Osteocyte (in vitro differentiated cells): Measurements from ENCODE around the gene C3orf70. TPM values are rescaled to one million over a fixed set of nuclear protein-coding genes. Genes with fewer than 3 reads are reported as not detected.

Experiments
- DNase-seq: peaks from one replicate; pipeline ENCODE4 v3.0.0; 2021; ENCODE audit warnings: mixed read lengths; ENCODE audit not compliant: unreplicated experiment; ENCODE audit errors: extremely low spot score
- H3K27ac Mint-ChIP-seq: one replicate; pipeline ENCODE4 v1.8.0; 2021; ENCODE audit warnings: mild to moderate bottlenecking, mixed read lengths; ENCODE audit not compliant: unreplicated experiment
- H3K27me3 Mint-ChIP-seq: one replicate; pipeline ENCODE4 v1.8.0; 2021; ENCODE audit warnings: mixed read lengths; ENCODE audit not compliant: unreplicated experiment
- H3K36me3 Mint-ChIP-seq: one replicate; pipeline ENCODE4 v1.8.0; 2021; ENCODE audit warnings: mixed read lengths; ENCODE audit not compliant: unreplicated experiment
- H3K4me1 Mint-ChIP-seq: one replicate; pipeline ENCODE4 v1.8.0; 2021; ENCODE audit warnings: mixed read lengths; ENCODE audit not compliant: unreplicated experiment
- H3K4me3 Mint-ChIP-seq: one replicate; pipeline ENCODE4 v1.8.0; 2021; ENCODE audit warnings: mild to moderate bottlenecking, moderate library complexity, mixed read lengths; ENCODE audit not compliant: unreplicated experiment
- H3K9me3 Mint-ChIP-seq: one replicate; pipeline ENCODE4 v1.8.0; 2021; ENCODE audit warnings: mixed read lengths; ENCODE audit not compliant: unreplicated experiment
- total RNA-seq: library from RNA; stranded (reverse); gene quantifications from 2 replicates; pipeline ENCODE4 v1.2.1, GENCODE V29; 2021
- TF ChIP-seq, protein P1 (sequence below): fragments of 200-600 bp; sonication (generic); IDR thresholded peaks from 2 replicates; pipeline ENCODE4 v1.5.0; 2021; ENCODE audit warnings: antibody characterized with exemption, mild to moderate bottlenecking, moderate library complexity

C3orf70 gene
- total RNA-seq, 1 donor from 2014 or later: 4.8 TPM

DNA sequence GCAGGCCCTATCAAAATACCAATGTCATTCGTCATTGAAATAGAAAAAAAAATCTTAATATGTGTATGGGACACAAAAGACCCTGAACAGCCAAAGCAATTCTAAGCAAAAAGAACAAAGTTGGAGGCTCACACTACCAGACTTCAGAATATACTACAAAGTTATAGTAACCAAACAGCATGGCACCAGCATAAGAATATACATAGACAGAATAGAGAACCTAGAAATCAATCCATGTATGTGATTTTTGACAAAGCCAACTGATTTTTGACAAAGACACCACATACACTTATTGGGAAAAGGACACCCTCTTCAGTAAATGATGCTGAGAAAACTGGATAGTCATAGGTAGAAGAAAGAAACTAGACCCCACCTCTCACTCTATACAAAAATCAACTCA is 95.0 kb downstream of the C3orf70 start:
- H3K27me3 Mint-ChIP-seq: no peaks in the 10 kb centered on the region
- TF ChIP-seq, protein P1, sequence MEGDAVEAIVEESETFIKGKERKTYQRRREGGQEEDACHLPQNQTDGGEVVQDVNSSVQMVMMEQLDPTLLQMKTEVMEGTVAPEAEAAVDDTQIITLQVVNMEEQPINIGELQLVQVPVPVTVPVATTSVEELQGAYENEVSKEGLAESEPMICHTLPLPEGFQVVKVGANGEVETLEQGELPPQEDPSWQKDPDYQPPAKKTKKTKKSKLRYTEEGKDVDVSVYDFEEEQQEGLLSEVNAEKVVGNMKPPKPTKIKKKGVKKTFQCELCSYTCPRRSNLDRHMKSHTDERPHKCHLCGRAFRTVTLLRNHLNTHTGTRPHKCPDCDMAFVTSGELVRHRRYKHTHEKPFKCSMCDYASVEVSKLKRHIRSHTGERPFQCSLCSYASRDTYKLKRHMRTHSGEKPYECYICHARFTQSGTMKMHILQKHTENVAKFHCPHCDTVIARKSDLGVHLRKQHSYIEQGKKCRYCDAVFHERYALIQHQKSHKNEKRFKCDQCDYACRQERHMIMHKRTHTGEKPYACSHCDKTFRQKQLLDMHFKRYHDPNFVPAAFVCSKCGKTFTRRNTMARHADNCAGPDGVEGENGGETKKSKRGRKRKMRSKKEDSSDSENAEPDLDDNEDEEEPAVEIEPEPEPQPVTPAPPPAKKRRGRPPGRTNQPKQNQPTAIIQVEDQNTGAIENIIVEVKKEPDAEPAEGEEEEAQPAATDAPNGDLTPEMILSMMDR: no peak
- H3K4me3 Mint-ChIP-seq: no peak overlapping the region
- peaks cover 39% of the 10 kb centered on the region for H3K9me3 Mint-ChIP-seq
- no peak for DNase-seq
- no peak overlapping the region for H3K27ac Mint-ChIP-seq
- no peaks in the 10 kb centered on the region for H3K4me1 Mint-ChIP-seq
- H3K36me3 Mint-ChIP-seq: peaks cover 38% of the 10 kb centered on the region

DNA sequence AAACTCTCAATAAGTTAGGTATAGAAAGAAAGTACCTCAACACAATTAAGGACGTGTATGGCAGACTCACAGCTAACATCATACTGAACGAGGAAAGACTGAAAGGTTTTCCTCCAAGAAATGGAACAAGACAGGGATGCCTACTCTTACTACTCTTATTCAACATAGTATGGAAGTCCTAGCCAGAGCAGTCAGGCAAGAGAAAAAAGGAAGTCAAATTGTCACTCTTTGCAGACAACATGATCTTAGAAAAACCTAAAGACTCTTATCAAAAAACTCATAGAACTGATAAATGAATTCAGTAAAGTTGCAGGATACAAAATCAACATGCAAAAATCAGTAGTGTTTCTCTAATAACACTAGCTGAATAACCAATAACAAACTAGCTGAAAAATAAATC is 96.0 kb downstream of the C3orf70 start:
- TF ChIP-seq, protein P1: no peak
- Mint-ChIP-seq H3K27me3 (no peaks in the 10 kb centered on the region), H3K9me3 (peaks cover 39% of the 10 kb centered on the region), H3K27ac (no peak overlapping the region), H3K4me3 (no peak overlapping the region), H3K36me3 (peaks cover 47% of the 10 kb centered on the region), H3K4me1 (no peaks in the 10 kb centered on the region)
- no peak for DNase-seq

DNA sequence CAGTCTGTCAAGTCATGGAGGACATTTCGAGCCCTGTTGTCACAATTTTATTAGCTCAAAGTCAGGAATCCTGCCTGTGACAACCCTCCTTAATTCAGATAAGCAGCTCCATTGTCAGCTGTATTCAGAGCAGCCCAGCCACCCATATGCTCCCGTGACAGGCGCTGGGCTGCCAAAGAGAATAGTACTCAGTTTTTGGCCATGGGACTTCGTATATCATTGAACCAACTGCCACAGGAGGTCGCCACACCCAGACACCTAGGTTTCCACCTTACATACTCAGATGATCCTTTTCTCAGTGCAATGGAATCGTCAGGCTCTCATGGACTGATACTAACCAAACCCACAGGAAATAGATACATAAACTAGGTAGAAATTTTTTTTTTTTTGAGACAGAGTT is 100.2 kb downstream of the C3orf70 start:
- TF ChIP-seq, protein P1: no peak
- Mint-ChIP-seq H3K27me3 (no peaks in the 10 kb centered on the region), H3K36me3 (peaks cover 71% of the 10 kb centered on the region), H3K4me1 (no peaks in the 10 kb centered on the region), H3K27ac (no peak overlapping the region), H3K4me3 (no peak overlapping the region), H3K9me3 (peaks cover 25% of the 10 kb centered on the region)
- DNase-seq: no peak

DNA sequence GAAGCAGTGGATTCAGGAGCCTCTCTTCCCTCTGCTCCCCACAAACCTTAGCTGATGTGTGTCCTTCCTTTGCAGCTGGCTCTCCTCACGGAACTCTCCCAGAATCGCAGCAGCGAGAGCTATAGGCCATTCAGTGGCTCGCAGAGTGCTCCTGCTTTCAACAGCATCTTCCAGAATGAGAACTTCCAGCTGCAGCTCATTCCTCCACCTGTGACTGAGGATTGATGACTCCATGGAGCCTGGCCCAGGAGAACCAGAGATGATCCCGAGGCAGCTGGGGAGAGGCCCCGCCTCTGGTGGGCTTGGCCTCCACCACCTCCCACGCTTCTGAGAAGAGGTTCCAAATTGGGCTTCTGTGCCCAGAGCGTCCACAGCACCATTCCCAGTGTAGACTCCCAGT is 101.1 kb downstream of the C3orf70 start:
- Mint-ChIP-seq H3K36me3 (peaks cover 66% of the 10 kb centered on the region), H3K27ac (no peak overlapping the region), H3K4me1 (no peaks in the 10 kb centered on the region), H3K9me3 (peaks cover 19% of the 10 kb centered on the region), H3K27me3 (no peaks in the 10 kb centered on the region), H3K4me3 (no peak overlapping the region)
- DNase-seq: no peak
- TF ChIP-seq, protein P1: no peak

DNA sequence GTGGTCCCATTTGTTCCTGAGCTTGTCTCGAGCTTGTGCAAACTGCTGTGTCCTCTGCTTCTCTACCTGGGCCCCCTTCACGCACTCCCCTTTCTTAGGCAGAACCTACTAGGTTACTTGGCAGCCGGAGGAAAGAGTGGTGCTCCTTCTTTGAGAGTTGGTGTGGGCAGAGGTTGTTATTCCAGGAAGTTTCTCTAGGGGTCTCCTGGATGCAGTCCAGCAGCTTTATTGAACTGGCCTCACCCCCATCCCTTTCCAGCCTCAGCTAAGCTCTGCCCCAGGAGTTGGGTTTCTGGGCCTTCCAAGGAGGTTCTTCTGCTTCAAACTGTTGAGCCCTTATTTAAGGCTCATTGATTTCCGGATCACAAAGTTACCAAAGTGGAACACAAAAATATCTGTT is 103.2 kb downstream of the C3orf70 start:
- Mint-ChIP-seq H3K9me3 (peaks cover 7% of the 10 kb centered on the region), H3K4me1 (peaks cover 2% of the 10 kb centered on the region), H3K4me3 (no peak overlapping the region), H3K36me3 (peaks cover 51% of the 10 kb centered on the region), H3K27me3 (no peaks in the 10 kb centered on the region), H3K27ac (no peak overlapping the region)
- DNase-seq: no peak
- TF ChIP-seq, protein P1: no peak
